HepG2 (cell line): ENCODE results near the gene STX1B. TPM values are rescaled to one million over a fixed set of nuclear protein-coding genes. Genes with fewer than 3 reads are reported as not detected.

Experiments used
- ATF5 ChIP-seq: sonication (generic); formaldehyde crosslinking; IDR thresholded peaks from 2 replicates; pipeline ENCODE4 v1.4.0; 2020; ENCODE audit warnings: mild to moderate bottlenecking, low read depth, missing genetic modification reagents
- EHMT2 ChIP-seq: fragments of 200-600 bp; sonication (generic); IDR thresholded peaks from 2 replicates; pipeline ENCODE4 v1.7.0; 2017; ENCODE audit warnings: antibody characterized with exemption, low read depth, low read length, borderline replicate concordance
- FOXC1 ChIP-seq: sonication (generic); formaldehyde crosslinking; IDR thresholded peaks from 2 replicates; pipeline ENCODE4 v1.8.0; 2022; ENCODE audit warnings: mild to moderate bottlenecking, missing genetic modification reagents, borderline replicate concordance
- HIVEP1 ChIP-seq: sonication (generic); formaldehyde crosslinking; IDR thresholded peaks from 2 replicates; pipeline ENCODE4 v1.4.0; 2020; ENCODE audit warnings: mild to moderate bottlenecking, missing genetic modification reagents
- MATR3 ChIP-seq: sonication (generic); formaldehyde crosslinking; IDR thresholded peaks from 2 replicates; pipeline ENCODE4 v1.4.0; 2020; ENCODE audit warnings: missing genetic modification reagents
- NCOA1 ChIP-seq: sonication (generic); formaldehyde crosslinking; IDR thresholded peaks from 2 replicates; pipeline ENCODE4 v1.9.0; 2021; ENCODE audit warnings: missing genetic modification reagents
- NFKB2 ChIP-seq: sonication (generic); formaldehyde crosslinking; IDR thresholded peaks from 2 replicates; pipeline ENCODE4 v1.4.0; 2020; ENCODE audit warnings: missing genetic modification reagents, borderline replicate concordance
- NRL ChIP-seq: sonication (generic); formaldehyde crosslinking; IDR thresholded peaks from 2 replicates; pipeline ENCODE4 v1.5.0; 2020; ENCODE audit warnings: missing genetic modification reagents, mild to moderate bottlenecking, moderate library complexity, borderline replicate concordance
- PLSCR1 ChIP-seq: sonication (generic); formaldehyde crosslinking; IDR thresholded peaks from 2 replicates; pipeline ENCODE4 v1.5.0; 2020; ENCODE audit warnings: missing genetic modification reagents, mild to moderate bottlenecking, borderline replicate concordance
- RERE ChIP-seq: IDR thresholded peaks from 2 replicates; pipeline ENCODE4 v1.6.1; 2016; ENCODE audit warnings: low read depth, missing genetic modification reagents, missing compliant biosample characterization
- SUZ12 ChIP-seq: fragments of 150-350 bp; IDR thresholded peaks from 2 replicates; pipeline ENCODE4 v1.6.1; 2014; ENCODE audit warnings: low read depth, low read length
- THAP11 ChIP-seq: IDR thresholded peaks from 2 replicates; pipeline ENCODE4 v1.6.1; 2016; ENCODE audit warnings: missing biosample characterization, missing genetic modification reagents
- ZNF3 ChIP-seq: IDR thresholded peaks from 2 replicates; pipeline ENCODE4 v1.7.0; 2017; ENCODE audit warnings: inconsistent platforms
- ZNF543 ChIP-seq: sonication (generic); formaldehyde crosslinking; IDR thresholded peaks from 2 replicates; pipeline ENCODE4 v1.4.0; 2020; ENCODE audit warnings: mild to moderate bottlenecking, missing genetic modification reagents
- ZNF546 ChIP-seq: sonication (generic); formaldehyde crosslinking; conservative IDR thresholded peaks from 2 replicates; pipeline ENCODE4 v1.8.1; 2023; ENCODE audit warnings: mild to moderate bottlenecking, missing genetic modification reagents
- polyA plus RNA-seq, 8 experiments: library from polyadenylated mRNA; depleted of rRNA in 3 of 8; stranded (reverse) in 7 of 8; unstranded in 1 of 8; fragments of >200 nt; fragmentation: Illumina TruSeq in 4 of 8; extraction: Trizol in 4 of 8; gene quantifications; 2 replicates each; pipeline versions ENCODE4 v1.2.1 to v1.2.3, GENCODE V29; 2011 to 2016; ENCODE audit warnings: low read depth in 4 of 8, missing spikeins in 1 of 8, mixed read lengths in 1 of 8; ENCODE audit not compliant: insufficient read depth in 1 of 8
- total RNA-seq, 5 experiments: library from RNA; depleted of rRNA; stranded (reverse); fragments of >200 nt; fragmentation: Illumina TruSeq; extraction: Trizol; gene quantifications; 2 replicates each; pipeline ENCODE4 v1.2.3, GENCODE V29; 2016; ENCODE audit warnings: low read depth in 1 of 5

STX1B gene
- total and polyA plus RNA-seq, 2 of the 13 experiments (the other 11 are each of a cell fraction or from before 2014, with no cell fraction given) = 2.1 to 3.0 TPM

GRCh38 chr16:31001507-31002249 lies 8.8 kb downstream of the STX1B start (continued):
- TF ChIP-seq FOXC1 (CRISPR knock-in tag) = no peak; the same call in 1 of the 2 replicates
- TF ChIP-seq NFKB2 (CRISPR knock-in tag) = no peak
- TF ChIP-seq ZNF3 (CRISPR knock-in tag) = no peak
- TF ChIP-seq ATF5 (CRISPR knock-in tag) = no peak
- no peak for TF ChIP-seq EHMT2
- TF ChIP-seq ZNF543 (CRISPR knock-in tag) = 0 out of 2 replicates have a peak, but pooled peaks have one; percentile 46
- TF ChIP-seq THAP11 (CRISPR knock-in tag) = no peak
- TF ChIP-seq MATR3 (CRISPR knock-in tag) = no peak
- TF ChIP-seq NCOA1 (CRISPR knock-in tag) = peak; percentile 28; the same call in 1 of the 2 replicates
- TF ChIP-seq SUZ12 = no peak
- no peak for TF ChIP-seq PLSCR1 (CRISPR knock-in tag)
- no peak for TF ChIP-seq HIVEP1
- no peak for TF ChIP-seq RERE (CRISPR knock-in tag)
- no peak for TF ChIP-seq NRL
- no peak for TF ChIP-seq ZNF546
